ENCODE data around the gene SIRT5.

DNA sequence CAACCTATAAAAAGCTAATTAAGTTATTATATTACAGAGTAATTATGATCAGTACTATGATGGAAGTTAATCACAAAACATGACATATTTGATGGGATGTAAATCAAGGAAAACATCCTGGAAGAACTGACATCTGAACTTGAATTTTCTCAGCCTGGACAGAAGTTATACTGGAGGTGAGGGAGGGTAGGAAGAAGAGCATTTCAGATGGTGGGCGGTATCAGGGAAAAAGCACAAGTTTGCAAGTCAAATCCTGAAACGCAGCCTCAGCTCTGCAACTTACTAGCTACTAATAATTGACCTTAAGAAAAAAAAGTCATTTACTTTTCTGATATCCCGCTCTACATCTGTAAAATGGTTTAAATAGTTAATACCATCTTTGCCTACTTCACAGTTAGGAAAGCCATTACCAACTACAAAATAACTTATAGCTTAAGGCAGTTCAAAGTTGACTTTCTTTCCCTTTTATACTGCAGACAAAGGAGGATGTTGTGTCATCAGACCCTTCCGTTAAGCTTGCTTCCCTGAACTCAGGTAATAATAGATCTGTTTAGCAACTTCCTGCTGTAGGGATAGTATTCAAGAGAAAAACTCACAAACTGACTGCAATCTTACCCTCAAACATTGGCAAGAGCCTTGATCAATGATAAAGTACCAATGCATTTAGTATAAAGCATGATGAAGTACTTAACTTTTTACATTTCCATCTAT lies 61.7 kb downstream of the SIRT5 start:
- TF ChIP-seq ZFX (IDR thresholded peaks at IDR 0.05) (no peak), CTCF (IDR thresholded peaks at IDR 0.05 in 2 of 3, conservative IDR thresholded peaks at IDR 0.05 in 1 of 3; ENCODE audit: borderline replicate concordance in 1 of 3, insufficient read depth in 1 of 3, low read depth in 2 of 3, low read length in 2 of 3) (no peak), POLR2A (IDR thresholded peaks at IDR 0.05; ENCODE audit: borderline replicate concordance, extremely low read depth, insufficient read depth, insufficient read length) (no peak), RAD21 (IDR thresholded peaks at IDR 0.05; ENCODE audit: low read depth) (no peak), EZH2 (IDR thresholded peaks at IDR 0.05) (no peak), ZNF274 (IDR thresholded peaks at IDR 0.05; ENCODE audit: low read depth, low read length) (no peak), ELF1 (IDR thresholded peaks at IDR 0.05; ENCODE audit: borderline replicate concordance, low read depth) (no peak), SIN3A (IDR thresholded peaks at IDR 0.05; ENCODE audit: low read depth) (no peak)
- TF ChIP-seq, protein P1, sequence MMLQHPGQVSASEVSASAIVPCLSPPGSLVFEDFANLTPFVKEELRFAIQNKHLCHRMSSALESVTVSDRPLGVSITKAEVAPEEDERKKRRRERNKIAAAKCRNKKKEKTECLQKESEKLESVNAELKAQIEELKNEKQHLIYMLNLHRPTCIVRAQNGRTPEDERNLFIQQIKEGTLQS (IDR thresholded peaks at IDR 0.05), result no peak
- TF ChIP-seq, protein P2, sequence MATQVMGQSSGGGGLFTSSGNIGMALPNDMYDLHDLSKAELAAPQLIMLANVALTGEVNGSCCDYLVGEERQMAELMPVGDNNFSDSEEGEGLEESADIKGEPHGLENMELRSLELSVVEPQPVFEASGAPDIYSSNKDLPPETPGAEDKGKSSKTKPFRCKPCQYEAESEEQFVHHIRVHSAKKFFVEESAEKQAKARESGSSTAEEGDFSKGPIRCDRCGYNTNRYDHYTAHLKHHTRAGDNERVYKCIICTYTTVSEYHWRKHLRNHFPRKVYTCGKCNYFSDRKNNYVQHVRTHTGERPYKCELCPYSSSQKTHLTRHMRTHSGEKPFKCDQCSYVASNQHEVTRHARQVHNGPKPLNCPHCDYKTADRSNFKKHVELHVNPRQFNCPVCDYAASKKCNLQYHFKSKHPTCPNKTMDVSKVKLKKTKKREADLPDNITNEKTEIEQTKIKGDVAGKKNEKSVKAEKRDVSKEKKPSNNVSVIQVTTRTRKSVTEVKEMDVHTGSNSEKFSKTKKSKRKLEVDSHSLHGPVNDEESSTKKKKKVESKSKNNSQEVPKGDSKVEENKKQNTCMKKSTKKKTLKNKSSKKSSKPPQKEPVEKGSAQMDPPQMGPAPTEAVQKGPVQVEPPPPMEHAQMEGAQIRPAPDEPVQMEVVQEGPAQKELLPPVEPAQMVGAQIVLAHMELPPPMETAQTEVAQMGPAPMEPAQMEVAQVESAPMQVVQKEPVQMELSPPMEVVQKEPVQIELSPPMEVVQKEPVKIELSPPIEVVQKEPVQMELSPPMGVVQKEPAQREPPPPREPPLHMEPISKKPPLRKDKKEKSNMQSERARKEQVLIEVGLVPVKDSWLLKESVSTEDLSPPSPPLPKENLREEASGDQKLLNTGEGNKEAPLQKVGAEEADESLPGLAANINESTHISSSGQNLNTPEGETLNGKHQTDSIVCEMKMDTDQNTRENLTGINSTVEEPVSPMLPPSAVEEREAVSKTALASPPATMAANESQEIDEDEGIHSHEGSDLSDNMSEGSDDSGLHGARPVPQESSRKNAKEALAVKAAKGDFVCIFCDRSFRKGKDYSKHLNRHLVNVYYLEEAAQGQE (IDR thresholded peaks at IDR 0.05; ENCODE audit: low read depth), result no peak
